ENCODE results near the gene SP5. TPM values are rescaled to one million over a fixed set of nuclear protein-coding genes. Genes with fewer than 3 reads are reported as not detected.

SP5 gene
- total and polyA plus RNA-seq, 4 donors = 0.05 to 1.6 (median 1.2) TPM

- TF ChIP-seq, protein P1, sequence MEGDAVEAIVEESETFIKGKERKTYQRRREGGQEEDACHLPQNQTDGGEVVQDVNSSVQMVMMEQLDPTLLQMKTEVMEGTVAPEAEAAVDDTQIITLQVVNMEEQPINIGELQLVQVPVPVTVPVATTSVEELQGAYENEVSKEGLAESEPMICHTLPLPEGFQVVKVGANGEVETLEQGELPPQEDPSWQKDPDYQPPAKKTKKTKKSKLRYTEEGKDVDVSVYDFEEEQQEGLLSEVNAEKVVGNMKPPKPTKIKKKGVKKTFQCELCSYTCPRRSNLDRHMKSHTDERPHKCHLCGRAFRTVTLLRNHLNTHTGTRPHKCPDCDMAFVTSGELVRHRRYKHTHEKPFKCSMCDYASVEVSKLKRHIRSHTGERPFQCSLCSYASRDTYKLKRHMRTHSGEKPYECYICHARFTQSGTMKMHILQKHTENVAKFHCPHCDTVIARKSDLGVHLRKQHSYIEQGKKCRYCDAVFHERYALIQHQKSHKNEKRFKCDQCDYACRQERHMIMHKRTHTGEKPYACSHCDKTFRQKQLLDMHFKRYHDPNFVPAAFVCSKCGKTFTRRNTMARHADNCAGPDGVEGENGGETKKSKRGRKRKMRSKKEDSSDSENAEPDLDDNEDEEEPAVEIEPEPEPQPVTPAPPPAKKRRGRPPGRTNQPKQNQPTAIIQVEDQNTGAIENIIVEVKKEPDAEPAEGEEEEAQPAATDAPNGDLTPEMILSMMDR (IDR thresholded peaks at IDR 0.05; ENCODE audit: low read depth, low read length, missing input control) = no peak
Observed at GRCh38 chr2:170665743-170666142, 49.4 kb upstream of the SP5 start (continued).

- no peak overlapping the region for H3K9ac ChIP-seq (ENCODE audit: low read depth in 1 of 2, low read length in 2 of 2)
- TF ChIP-seq, protein P2, sequence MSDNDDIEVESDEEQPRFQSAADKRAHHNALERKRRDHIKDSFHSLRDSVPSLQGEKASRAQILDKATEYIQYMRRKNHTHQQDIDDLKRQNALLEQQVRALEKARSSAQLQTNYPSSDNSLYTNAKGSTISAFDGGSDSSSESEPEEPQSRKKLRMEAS (IDR thresholded peaks at IDR 0.05) = no peak
- TF ChIP-seq, protein P3, sequence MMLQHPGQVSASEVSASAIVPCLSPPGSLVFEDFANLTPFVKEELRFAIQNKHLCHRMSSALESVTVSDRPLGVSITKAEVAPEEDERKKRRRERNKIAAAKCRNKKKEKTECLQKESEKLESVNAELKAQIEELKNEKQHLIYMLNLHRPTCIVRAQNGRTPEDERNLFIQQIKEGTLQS (IDR thresholded peaks at IDR 0.05) = no peak
- TF ChIP-seq HNF4A (conservative IDR thresholded peaks at IDR 0.05) (no peak), RXRA (IDR thresholded peaks at IDR 0.05) (no peak), TAF1 (conservative IDR thresholded peaks at IDR 0.05) (no peak), RAD21 (IDR thresholded peaks at IDR 0.05) (no peak), SP1 (IDR thresholded peaks at IDR 0.05) (no peak), YY1 (IDR thresholded peaks at IDR 0.05) (no peak), EGR1 (IDR thresholded peaks at IDR 0.05; ENCODE audit: low read depth in 2 of 2) (no peak), JUND (IDR thresholded peaks at IDR 0.05) (no peak), HNF4G (IDR thresholded peaks at IDR 0.05) (no peak), GABPA (IDR thresholded peaks at IDR 0.05 in 1 of 2, conservative IDR thresholded peaks at IDR 0.05 in 1 of 2) (no peak), REST (IDR thresholded peaks at IDR 0.05) (no peak), FOXA2 (IDR thresholded peaks at IDR 0.05) (no peak)
- TF ChIP-seq, protein P1 (IDR thresholded peaks at IDR 0.05; ENCODE audit: low read depth, low read length, missing input control) = no peak
- TF ChIP-seq, protein P4, sequence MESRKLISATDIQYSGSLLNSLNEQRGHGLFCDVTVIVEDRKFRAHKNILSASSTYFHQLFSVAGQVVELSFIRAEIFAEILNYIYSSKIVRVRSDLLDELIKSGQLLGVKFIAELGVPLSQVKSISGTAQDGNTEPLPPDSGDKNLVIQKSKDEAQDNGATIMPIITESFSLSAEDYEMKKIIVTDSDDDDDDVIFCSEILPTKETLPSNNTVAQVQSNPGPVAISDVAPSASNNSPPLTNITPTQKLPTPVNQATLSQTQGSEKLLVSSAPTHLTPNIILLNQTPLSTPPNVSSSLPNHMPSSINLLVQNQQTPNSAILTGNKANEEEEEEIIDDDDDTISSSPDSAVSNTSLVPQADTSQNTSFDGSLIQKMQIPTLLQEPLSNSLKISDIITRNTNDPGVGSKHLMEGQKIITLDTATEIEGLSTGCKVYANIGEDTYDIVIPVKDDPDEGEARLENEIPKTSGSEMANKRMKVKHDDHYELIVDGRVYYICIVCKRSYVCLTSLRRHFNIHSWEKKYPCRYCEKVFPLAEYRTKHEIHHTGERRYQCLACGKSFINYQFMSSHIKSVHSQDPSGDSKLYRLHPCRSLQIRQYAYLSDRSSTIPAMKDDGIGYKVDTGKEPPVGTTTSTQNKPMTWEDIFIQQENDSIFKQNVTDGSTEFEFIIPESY (IDR thresholded peaks at IDR 0.05) = no peak
- no peak overlapping the region for H3K4me3 ChIP-seq (ENCODE audit: low read depth in 1 of 3, low read length in 3 of 3)
- H3K36me3 ChIP-seq (ENCODE audit: control insufficient read depth in 4 of 4, insufficient read depth in 3 of 4, low read depth in 1 of 4, low read length in 3 of 4) = no peaks in the 10 kb centered on the region
- no peak overlapping the region for H3K27ac ChIP-seq (ENCODE audit: low read depth in 1 of 2, low read length in 2 of 2)
- no peaks in the 10 kb centered on the region for H3K4me1 ChIP-seq (ENCODE audit: control insufficient read depth in 4 of 4, insufficient read depth in 4 of 4, low read length in 3 of 4)
- no peak for DNase-seq (ENCODE audit: low spot score)
- 98% methylated on average over 3 of the region's 3 CpGs for WGBS
- no peaks in the 10 kb centered on the region for H3K9me3 ChIP-seq (ENCODE audit: control insufficient read depth in 4 of 4, low read length in 3 of 4)
- H3K27me3 ChIP-seq (ENCODE audit: control insufficient read depth in 4 of 4, insufficient read depth in 4 of 4, low read length in 3 of 4) = no peaks in the 10 kb centered on the region
Observed at GRCh38 chr2:170669909-170670308, 45.2 kb upstream of the SP5 start.

Data from liver (tissue), 9 donors.